GM12891 (cell line): Measurements from ENCODE around the gene HEXD.

Experiments used
- DNase-seq: peaks from one replicate; pipeline ENCODE4 v3.0.0; 2011; ENCODE audit warnings: low spot score; ENCODE audit not compliant: insufficient read length
- FAIRE-seq: peaks from 2 replicates; lab custom pipeline; 2011; peaks lifted over from hg19 to GRCh38; lab: Jason Lieb, UNC
- PAX5 ChIP-seq: IDR thresholded peaks from 2 replicates; pipeline ENCODE4 v1.6.1; 2011; ENCODE audit warnings: low read length, moderate library complexity, mild to moderate bottlenecking; ENCODE audit not compliant: insufficient read depth, severe bottlenecking
- POLR2A ChIP-seq: IDR thresholded peaks from 2 replicates; pipeline ENCODE4 v1.6.1; 2011; ENCODE audit warnings: low read depth, low read length, control low read depth
- POLR2AphosphoS5 ChIP-seq: IDR thresholded peaks from 2 replicates; pipeline ENCODE4 v1.6.1; 2011; ENCODE audit warnings: low read depth, low read length, control low read depth
- POU2F2 ChIP-seq: IDR thresholded peaks from 2 replicates; pipeline ENCODE4 v1.6.1; 2011; ENCODE audit warnings: low read depth, mild to moderate bottlenecking, control low read depth, low read length, moderate library complexity
- SPI1 ChIP-seq: IDR thresholded peaks from 2 replicates; pipeline ENCODE4 v1.6.1; 2011; ENCODE audit warnings: low read depth, low read length, control low read depth
- TAF1 ChIP-seq: IDR thresholded peaks from 2 replicates; pipeline ENCODE4 v1.6.1; 2011; ENCODE audit warnings: low read depth, low read length, control low read depth

Gene HEXD

DNA sequence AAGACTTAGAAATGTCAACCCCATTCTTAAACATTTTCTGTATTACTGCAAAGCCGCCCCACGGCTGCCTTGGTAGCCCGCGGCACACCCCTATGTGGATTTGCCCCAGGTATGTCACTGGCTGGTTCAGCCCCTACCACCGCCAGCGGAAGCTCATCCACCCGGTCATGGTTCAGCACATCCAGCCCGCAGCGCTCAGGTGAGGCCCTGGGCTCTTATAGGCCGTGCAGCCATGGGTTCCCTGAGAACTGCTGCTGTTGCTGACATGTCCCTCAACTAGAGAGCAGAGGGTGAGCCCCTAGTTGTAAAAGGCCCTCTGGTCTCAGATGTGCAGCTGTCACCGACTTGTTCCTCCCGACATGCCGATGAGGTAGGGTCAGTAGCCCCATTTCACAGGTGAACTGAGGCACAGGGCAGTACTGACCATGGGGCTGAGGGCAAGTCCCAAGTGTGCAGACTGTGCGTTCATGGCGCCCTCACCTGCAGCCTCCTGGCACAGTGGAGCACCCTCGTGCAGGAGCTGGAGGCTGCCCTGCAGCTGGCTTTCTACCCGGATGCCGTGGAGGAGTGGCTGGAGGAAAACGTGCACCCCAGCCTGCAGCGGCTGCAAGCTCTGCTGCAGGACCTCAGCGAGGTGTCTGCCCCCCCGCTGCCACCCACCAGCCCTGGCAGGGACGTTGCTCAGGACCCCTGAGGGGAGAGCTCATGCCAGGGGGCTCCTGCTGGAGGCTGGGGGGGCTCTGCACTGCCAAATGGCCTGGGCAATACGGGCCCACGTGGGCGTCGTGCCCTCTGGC is 23.7 kb downstream of the HEXD start:
- no peak for FAIRE-seq
- TF ChIP-seq SPI1 (no peak), POLR2AphosphoS5 (no peak), POLR2A (peak; percentile 9; the same call in 1 of the 2 replicates)

DNA sequence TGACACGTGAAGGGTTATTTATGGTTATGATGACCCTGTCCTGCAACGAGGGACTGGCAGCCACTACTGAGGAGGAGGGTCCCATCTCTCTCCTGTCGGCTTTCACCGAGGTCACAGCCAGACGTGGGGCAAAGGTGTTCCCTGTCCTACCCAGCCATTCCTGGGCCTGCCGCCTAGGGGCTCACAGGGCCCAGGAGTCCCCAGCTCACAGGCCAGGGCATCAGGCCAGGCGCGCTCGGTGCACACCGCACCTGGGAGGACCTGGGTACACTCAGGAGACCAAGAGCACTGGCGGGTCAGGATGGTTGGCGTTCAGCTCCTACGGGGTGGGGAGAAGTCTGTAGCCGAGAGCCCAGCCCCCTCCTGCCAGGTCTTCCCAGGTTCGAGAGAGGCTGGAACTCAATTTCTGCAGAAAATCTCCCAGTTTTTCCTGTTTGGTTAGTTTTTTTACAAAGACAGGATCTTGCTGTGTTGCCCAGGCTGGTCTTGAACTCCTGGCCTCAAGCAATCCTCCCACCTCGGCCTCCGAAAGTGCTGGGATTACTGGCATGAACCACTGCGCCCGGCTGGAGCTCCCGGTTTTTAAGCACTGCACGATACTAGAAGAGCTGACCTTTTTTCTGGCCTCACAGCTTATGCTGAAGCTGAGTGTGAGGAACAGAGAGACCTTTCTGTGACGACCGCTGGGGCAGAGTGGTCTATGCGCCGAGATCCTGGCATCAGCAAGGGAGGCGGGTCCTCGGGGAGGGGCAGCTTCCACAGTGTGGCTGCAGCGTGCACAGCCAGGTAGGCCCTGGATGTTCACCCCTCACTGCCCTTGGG is 24.7 kb downstream of the HEXD start:
- TF ChIP-seq POU2F2 = no peak
- no peak for TF ChIP-seq PAX5
- TF ChIP-seq POLR2A = no peak
- TF ChIP-seq POLR2AphosphoS5 = no peak
- TF ChIP-seq SPI1 = no peak
- TF ChIP-seq TAF1 = no peak
- FAIRE-seq (no peak), DNase-seq (no peak)

More for the DNA sequence above, 23.7 kb downstream of the HEXD start:
- DNase-seq = no peak

DNA sequence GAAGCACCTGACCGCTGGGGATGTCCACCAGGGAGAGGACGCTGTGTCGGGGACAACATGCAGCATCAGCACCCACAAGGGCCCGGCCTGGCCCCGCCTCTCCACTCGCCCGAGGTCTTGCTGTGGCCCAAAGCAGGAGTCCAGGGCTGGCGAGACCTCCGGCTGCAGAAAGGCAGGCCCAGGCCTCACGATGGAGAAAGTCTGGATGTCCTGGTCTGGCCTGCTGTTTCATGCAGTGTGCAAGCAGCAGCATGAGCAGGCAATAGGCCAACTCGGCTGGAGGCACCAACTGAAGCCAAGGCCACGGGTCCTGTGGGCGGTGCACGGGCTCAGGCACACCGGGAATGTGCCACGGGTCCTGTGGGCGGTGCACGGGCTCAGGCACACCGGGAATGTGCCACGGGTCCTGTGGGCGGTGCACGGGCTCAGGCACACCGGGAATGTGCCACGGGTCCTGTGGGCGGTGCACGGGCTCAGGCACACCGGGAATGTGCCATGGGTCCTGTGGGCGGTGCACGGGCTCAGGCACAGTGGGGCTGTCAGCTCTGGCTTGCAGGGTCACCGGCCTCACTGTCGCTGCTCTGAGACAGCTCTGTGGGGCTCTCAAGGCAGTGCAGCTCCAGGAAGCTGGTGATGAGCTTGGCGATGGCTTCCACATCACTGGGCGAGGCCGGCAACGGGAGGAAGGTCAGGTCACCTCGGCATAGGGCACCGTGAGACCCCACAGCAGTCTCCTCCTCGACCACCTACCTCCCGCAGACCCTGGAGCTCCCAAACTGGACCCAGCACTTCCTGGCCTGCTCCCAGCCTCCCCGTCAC is 25.5 kb downstream of the HEXD start:
- DNase-seq (no peak), FAIRE-seq (no peak)
- no peak; the same call in 1 of the 2 replicates for TF ChIP-seq POLR2AphosphoS5
- TF ChIP-seq SPI1 = no peak
- no peak for TF ChIP-seq TAF1
- TF ChIP-seq POLR2A = no peak
- no peak for TF ChIP-seq PAX5
- no peak for TF ChIP-seq POU2F2

DNA sequence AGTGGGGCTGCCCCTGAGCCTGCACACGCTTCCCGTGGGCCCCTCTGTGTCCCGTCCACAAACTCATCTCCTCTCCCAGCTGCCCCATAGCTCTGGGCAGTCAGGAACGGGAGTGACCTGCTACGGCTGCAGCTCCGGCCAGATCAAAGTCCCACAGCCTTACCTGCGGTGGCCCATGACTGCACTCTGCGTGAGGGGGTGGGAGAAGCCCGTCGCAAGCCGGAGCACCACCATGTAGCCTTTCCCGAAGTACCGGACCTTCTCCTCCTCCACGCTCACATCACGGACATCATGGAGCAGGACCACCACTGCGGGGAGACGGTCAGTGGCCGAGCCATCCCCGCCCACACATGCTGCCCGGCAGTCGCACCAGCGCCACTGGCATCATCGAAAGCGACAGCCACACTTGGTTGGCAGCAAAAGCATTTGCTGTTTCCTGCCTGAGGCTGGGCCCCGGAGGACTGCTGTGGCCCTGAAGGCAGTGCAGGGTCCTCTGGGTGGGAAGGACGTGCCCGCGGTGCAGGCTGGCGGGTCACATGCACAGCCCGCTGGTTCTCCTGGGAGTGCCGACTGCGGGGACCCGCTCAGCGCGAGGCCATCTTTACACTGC is 26.2 kb downstream of the HEXD start:
- DNase-seq (no peak), FAIRE-seq (no peak)
- TF ChIP-seq POU2F2 = no peak
- TF ChIP-seq POLR2AphosphoS5 = no peak
- TF ChIP-seq TAF1 = no peak

DNA sequence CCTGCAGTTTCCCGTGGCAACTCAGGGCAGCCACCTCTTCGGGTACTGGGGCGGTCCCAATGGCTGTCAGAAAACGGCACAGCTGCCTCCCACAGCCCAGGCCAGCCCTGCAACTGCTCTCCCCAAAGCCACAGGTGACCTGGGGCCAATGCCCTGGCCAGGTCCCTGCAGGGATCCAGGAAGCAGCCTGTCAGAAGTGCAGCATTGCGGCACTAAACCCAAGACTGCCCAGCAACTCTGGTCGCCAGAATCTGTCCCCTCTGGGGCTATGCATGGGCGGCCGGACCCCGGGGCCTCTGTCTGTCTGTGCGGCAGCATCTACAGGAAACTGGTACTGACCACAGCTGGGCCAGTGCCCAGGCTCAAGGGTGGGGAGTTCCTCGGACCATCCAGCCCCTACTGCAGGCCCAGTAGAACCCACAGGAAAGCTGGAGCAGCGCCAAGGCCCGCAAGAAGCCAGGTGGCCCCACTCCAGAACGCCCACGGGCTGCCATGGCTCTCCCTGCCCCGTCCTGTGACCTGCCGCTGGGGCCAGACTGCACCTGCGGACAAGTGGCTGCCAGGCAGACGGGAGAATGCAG is 26.9 kb downstream of the HEXD start:
- no peak for FAIRE-seq
- TF ChIP-seq POU2F2 (0 out of 2 replicates have a peak, but pooled peaks have one; percentile 11), POLR2A (no peak), PAX5 (no peak), TAF1 (no peak), POLR2AphosphoS5 (no peak), SPI1 (no peak)

DNA sequence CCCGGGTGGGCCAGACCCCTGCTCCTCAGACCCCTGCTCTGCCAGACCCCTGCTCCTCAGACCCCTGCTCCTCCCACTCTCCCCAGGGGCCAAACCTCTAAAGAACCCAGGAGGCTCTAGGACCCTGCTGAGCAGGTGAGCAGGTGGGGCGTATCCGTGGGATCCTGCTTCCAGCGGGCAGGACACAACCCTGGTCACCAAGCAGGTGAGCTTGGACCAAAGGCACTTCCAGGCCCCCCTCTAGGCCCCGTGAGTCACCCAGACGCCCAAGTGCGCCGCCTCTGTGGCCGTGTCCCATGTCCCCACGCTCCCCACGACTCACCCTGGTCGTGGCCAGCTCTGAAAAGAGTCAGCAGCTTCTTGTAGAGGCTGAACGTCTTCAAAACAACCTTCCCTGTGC is 27.4 kb downstream of the HEXD start:
- no peak for FAIRE-seq
- no peak for TF ChIP-seq POLR2AphosphoS5
- no peak for TF ChIP-seq TAF1
- no peak for TF ChIP-seq PAX5
- no peak for TF ChIP-seq SPI1
- no peak for TF ChIP-seq POU2F2
- no peak for TF ChIP-seq POLR2A
- DNase-seq = no peak

More for the DNA sequence above, 26.9 kb downstream of the HEXD start:
- DNase-seq = no peak

DNA sequence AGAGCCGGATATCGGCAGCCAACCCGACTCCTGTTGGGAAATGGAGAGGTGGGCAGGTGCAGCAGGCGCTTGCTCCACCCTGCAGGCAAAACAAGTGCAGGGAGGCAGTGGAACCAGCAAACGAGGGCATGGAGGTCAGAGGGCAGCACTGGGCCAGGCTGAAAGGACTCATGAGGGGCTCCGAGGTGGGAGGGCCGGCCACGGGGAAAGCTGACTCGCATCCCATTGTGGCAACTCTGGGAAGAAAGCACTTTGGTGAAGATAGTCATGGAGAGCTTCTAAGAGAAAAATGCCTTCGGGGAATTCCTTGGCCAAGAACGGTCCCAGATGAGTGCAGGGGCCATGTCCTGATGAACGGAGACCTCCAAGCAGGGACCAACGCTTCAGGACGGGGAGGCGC is 28.0 kb downstream of the HEXD start:
- DNase-seq = no peak
- TF ChIP-seq POLR2AphosphoS5 (no peak), POU2F2 (no peak), SPI1 (no peak), PAX5 (no peak), TAF1 (no peak), POLR2A (no peak)
- FAIRE-seq = no peak

DNA sequence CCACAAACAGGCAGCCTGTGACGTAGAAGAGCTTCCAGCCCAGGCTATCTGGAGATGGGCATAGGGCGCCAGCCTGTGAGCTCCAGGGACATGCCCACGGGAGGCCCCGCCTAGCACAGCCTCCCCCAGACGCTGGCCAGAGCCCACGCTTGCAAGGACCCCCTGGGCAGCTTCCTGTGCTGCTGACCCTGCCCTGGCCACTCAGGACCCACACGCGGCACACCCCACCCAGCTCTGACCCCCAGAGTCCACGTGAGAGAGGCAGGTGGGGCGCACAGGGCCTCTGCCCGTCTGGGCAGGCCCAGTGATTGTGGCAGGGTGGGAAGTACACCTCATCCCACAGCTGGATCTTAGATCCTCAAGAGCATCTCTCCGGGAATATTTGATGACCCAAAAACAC is 28.5 kb downstream of the HEXD start:
- no peak for FAIRE-seq
- no peak for DNase-seq
- TF ChIP-seq POLR2A = no peak
- TF ChIP-seq PAX5 = no peak
- no peak for TF ChIP-seq SPI1
- no peak for TF ChIP-seq POU2F2
- TF ChIP-seq POLR2AphosphoS5 = no peak
- TF ChIP-seq TAF1 = no peak
